GM12801 (cell line): ENCODE results near the gene NPHP3.

Experiments used
- TF ChIP-seq, protein P1 (sequence below): IDR thresholded peaks from one replicate; pipeline ENCODE4 v1.5.1; 2011; ENCODE audit warnings: control low read depth; ENCODE audit not compliant: insufficient read length; ENCODE audit errors: extremely low read depth

The NPHP3 gene

DNA sequence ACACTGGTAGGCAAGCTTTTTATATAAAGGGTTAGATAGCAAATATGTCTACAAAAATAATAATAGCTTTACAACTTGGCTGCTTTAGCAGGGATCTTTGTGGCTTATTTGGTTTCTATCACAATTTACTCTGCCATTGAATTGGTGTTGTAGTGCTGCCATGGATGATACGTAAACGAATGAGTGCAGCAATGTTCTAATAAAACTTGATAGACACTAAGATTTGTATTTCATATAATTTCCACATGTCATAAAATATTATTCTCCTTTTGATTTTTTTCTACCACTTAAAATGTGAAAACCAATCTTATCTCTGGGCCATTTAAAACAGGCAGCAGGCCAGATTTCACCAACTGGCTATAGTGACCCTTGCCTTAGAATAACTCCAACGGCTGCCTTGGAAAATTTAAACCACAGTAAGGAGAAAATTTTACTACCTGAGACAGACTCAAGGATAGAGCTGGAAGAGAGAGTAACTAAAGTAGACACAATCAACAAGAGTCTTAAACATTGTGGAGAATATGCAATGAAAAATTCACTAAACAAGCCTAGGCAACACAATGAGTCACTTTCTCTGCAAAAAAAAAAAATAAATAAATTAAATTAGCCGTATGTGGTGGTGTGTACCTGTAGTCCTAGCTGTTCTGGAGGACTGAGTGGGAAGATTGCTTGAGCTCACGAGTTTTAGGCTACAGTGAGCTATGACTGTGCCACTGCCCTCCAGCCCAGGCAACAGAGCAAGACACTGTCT, 8.1 kb downstream of the NPHP3 start:
- TF ChIP-seq, protein P1, sequence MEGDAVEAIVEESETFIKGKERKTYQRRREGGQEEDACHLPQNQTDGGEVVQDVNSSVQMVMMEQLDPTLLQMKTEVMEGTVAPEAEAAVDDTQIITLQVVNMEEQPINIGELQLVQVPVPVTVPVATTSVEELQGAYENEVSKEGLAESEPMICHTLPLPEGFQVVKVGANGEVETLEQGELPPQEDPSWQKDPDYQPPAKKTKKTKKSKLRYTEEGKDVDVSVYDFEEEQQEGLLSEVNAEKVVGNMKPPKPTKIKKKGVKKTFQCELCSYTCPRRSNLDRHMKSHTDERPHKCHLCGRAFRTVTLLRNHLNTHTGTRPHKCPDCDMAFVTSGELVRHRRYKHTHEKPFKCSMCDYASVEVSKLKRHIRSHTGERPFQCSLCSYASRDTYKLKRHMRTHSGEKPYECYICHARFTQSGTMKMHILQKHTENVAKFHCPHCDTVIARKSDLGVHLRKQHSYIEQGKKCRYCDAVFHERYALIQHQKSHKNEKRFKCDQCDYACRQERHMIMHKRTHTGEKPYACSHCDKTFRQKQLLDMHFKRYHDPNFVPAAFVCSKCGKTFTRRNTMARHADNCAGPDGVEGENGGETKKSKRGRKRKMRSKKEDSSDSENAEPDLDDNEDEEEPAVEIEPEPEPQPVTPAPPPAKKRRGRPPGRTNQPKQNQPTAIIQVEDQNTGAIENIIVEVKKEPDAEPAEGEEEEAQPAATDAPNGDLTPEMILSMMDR = no peak

- TF ChIP-seq, protein P1 = no peak
Observed at GRCh38 chr3:132710311-132710710, 11.9 kb downstream of the NPHP3 start.

DNA sequence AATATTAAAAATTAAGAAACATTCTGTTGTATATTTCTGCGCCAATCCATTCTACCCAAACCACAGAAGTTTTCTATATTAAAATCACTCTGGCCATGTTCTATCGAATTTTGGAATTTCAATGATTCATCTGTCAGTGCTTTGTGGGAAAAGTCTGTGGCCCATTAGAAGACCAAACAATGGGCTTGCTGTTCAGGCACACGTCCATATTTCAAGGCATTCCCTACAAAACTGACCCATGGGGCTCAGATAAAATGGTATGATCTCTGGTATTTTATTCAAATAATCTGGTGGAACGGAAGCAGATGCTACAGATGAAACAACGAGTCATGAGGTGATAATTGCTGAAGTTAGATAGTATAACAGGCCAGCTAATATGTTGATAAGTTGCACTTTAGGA, 12.4 kb downstream of the NPHP3 start:
- TF ChIP-seq, protein P1 = no peak

GRCh38 chr3:132703733-132704132, 18.5 kb downstream of the NPHP3 start:
- TF ChIP-seq, protein P1 = no peak

- TF ChIP-seq, protein P1 = no peak
Observed at GRCh38 chr3:132695422-132695821, 26.8 kb downstream of the NPHP3 start.

DNA sequence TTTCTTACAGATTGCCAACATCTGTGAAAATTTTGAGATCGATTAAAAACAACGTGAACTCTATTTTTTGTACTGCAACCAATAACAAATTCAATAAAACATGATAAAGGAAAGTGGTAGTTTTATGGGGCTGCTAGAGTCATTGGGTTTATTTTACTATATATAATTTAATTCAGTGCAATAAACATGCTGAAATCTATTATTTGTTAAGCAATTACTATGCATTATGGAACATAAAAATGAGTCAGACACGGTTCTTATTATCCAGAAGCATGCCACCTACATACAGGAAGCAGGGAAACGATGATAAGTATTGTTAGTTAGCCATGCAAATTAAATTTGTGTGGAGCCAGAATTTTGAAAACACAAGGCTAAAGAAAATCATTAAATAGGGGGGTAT, 27.2 kb downstream of the NPHP3 start:
- TF ChIP-seq, protein P1 = no peak

- TF ChIP-seq, protein P1 = no peak
Observed at GRCh38 chr3:132690040-132690439, 32.2 kb downstream of the NPHP3 start.
